GM12891 (cell line): ENCODE results near the gene ROR1.

Experiments
- POLR2A ChIP-seq: IDR thresholded peaks from 2 replicates; pipeline ENCODE4 v1.6.1; 2011; ENCODE audit warnings: low read depth, low read length, control low read depth
- POLR2AphosphoS5 ChIP-seq: IDR thresholded peaks from 2 replicates; pipeline ENCODE4 v1.6.1; 2011; ENCODE audit warnings: low read depth, low read length, control low read depth
- SPI1 ChIP-seq: IDR thresholded peaks from 2 replicates; pipeline ENCODE4 v1.6.1; 2011; ENCODE audit warnings: low read depth, low read length, control low read depth

DNA sequence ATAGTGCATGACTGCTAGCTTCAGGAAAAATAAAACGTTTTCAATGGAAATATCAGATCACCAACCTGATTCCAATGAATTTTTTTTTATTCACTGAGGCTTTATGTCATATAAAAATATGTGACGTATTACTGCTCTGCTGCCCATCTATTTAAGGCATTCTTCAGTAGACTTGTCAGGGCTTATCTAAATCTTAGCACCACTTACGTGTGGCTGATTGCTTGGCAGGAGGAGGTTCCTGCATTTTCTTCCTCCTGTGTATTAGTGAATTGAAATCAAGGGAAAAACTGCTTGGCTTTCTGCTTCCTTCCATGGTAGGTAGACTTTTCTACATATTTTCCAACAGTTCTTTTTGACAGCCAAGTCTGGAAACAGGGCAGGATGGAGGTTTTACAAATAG lies 80.3 kb downstream of the ROR1 start:
- TF ChIP-seq SPI1, result no peak
- TF ChIP-seq POLR2AphosphoS5, result no peak
- no peak for TF ChIP-seq POLR2A
